GM13976 (cell line): ENCODE results near the gene IPO13.

Experiments
- DNase-seq: peaks from one replicate; pipeline ENCODE4 v3.0.0; 2012; ENCODE audit warnings: low spot score
- in situ Hi-C: fragments of 300-500 bp; cut with MboI; formaldehyde crosslinking; loops from one replicate; pipeline ENCODE4 v1.12.0; 2022; ENCODE audit warnings: low sequenced_read_pairs, mixed read lengths, inconsistent platforms; ENCODE audit not compliant: unreplicated experiment
- TF ChIP-seq, protein P1 (sequence below): IDR thresholded peaks from 2 replicates; pipeline ENCODE4 v1.5.1; 2012; ENCODE audit warnings: borderline replicate concordance, mild to moderate bottlenecking; ENCODE audit not compliant: insufficient read depth; ENCODE audit errors: extremely low read depth, missing control alignments, control extremely low read depth

Gene IPO13

DNA sequence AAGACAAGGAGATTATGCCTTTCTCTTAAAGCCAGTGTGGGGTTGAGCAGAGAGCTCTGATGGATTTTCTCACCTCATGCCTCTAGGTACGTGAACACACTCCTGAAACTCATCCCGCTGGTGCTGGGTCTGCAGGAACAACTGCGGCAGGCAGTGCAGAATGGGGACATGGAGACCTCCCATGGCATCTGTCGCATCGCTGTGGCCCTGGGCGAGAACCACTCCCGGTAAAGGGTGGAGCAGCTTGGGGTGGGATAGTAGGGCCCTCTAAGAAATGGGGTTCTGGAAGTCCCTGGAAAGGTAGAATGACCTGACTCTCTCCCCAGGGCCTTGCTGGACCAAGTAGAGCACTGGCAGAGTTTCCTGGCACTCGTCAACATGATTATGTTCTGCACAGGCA is 9.5 kb downstream of the IPO13 start:
- TF ChIP-seq, protein P1, sequence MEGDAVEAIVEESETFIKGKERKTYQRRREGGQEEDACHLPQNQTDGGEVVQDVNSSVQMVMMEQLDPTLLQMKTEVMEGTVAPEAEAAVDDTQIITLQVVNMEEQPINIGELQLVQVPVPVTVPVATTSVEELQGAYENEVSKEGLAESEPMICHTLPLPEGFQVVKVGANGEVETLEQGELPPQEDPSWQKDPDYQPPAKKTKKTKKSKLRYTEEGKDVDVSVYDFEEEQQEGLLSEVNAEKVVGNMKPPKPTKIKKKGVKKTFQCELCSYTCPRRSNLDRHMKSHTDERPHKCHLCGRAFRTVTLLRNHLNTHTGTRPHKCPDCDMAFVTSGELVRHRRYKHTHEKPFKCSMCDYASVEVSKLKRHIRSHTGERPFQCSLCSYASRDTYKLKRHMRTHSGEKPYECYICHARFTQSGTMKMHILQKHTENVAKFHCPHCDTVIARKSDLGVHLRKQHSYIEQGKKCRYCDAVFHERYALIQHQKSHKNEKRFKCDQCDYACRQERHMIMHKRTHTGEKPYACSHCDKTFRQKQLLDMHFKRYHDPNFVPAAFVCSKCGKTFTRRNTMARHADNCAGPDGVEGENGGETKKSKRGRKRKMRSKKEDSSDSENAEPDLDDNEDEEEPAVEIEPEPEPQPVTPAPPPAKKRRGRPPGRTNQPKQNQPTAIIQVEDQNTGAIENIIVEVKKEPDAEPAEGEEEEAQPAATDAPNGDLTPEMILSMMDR: no peak
- no peak for DNase-seq
- in situ Hi-C loops: no loop called here

DNA sequence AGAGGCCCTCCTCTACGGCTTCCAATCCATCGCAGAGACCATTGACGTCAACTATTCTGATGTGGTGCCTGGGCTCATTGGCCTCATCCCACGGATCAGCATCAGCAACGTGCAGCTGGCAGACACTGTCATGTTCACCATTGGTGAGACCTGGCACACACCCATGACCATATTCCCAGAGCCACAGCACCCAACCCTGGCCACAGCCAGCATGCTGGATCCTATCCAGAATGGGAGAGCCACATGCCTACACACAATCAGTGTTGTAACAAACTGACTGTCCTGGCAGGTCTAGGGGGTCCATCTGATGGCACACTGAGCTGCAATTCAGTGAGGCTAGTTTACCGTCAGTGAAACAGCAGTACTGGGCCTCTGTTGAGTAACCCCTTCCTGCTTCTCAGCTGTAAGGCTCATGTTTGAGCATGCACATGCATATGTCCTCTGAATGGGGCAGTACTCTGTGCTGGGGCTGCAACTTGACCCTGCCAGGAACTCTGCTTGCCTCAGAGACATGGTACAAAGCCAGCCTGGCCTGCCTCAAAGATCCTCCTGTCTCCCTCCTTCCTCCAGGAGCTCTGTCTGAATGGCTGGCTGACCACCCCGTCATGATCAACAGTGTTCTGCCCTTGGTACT is 10.8 kb downstream of the IPO13 start:
- in situ Hi-C loops: no loop called here
- DNase-seq: no peak
- TF ChIP-seq, protein P1: no peak

DNA sequence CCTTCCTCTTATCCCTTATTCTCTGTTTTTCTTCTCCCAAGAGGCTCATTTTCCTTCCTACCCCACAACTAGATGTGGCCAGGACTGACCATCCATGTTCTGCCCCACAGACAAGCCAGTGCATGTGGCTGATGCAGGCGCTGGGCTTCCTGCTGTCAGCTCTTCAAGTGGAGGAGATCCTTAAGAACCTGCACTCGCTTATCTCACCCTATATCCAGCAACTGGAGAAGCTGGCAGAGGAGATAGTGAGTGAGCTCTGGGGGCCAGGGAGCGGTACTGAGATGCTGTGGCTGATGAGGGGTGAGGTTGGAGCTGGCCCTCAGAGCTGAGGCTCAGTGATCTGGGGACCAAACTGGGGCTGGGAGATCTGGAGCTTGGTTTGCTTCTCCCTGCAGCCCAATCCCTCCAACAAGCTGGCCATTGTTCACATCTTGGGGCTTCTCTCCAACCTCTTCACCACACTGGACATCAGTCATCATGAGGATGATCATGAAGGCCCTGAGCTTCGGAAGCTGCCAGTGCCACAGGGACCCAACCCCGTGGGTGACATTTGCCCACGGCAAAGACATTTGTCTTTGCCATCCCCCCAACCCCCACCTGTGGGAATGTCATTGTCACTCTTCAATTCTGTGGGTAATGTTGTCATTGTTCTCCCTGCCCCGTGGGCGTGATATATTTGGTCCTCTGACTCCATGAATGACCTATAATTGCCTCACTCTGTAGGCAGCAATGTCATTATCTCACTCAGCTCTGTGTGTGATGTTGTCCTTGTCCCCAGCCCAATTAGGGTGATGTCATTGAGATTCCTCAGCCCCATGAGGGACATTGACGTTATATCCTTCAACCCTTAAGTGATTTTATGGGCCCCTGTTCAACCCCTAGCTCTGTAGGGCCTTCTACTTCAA is 11.9 kb downstream of the IPO13 start:
- TF ChIP-seq, protein P1: no peak
- in situ Hi-C loops: no loop called here
- no peak for DNase-seq

DNA sequence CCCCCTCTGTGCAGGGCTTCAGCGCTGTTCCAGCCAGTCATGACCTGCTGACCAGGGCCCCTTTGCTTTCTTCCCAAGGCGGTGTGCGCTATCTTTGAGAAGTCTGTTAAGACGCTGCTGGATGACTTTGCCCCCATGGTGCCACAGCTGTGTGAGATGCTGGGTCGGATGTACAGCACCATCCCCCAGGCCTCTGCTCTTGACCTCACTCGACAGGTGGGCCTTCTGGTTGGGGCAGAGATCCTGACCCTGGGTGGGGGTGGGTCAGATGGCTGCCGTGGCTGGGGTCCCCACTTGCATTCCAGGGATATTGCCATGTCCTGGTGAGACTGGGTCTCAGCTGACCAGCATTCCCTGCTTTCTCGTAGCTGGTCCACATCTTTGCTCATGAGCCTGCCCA is 14.0 kb downstream of the IPO13 start:
- DNase-seq: no peak
- in situ Hi-C loops: no loop called here
- TF ChIP-seq, protein P1: no peak

DNA sequence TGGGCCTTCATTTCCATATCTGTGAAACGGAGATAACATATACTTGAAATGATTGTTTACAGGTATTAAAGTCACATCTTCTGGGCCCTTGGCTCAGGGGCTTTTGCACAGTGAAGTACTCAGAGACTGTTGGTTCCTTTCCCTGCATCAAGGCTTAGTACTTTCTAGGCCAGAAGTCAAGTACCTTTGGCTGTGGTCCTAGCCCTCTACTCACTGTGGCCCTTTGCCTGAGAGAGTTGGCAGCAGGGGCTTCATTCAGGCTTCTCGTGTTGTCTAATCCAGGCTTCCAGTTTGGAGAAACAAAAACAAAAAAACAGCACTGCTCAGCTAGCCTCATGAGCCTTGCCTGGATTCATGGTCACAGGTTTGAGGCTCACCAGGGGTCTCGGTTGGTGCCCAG is 14.9 kb downstream of the IPO13 start:
- DNase-seq: no peak
- TF ChIP-seq, protein P1: no peak
- in situ Hi-C loops: no loop called here

DNA sequence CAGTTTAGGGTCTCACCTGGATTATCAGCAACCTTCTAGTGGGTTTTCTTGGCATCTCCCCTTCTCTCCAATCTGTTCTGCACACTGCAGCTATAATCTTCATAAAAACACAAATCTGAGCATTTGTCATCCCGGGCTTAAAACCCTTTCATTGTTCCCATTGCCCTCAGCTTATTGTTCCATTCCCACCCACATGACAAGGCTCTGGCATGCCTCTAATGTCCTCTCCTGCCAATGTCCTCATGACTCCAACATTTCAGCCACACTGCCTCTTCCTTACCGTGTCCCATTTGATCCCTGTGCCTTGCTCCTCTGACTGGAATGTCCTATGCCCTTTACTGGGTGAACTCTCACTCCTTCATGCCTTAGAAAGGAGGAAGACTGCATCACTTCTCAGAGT is 15.6 kb downstream of the IPO13 start:
- TF ChIP-seq, protein P1: no peak
- in situ Hi-C loops: no loop called here
- no peak for DNase-seq
